Breast epithelium (tissue), 4 donors: Measurements from ENCODE around the gene SH2D2A. TPM values are rescaled to one million over a fixed set of nuclear protein-coding genes. Genes with fewer than 3 reads are reported as not detected.

Experiments
- DNase-seq, 2 donors: peaks; one replicate each; pipeline ENCODE4 v3.0.0-alpha.2; 2019; ENCODE audit warnings: low spot score in 2 of 2
- H3K27ac ChIP-seq, 2 donors: fragments of 200-600 bp; sonication (generic) in 1 of 2; one replicate each; pipeline ENCODE4 v1.5.1; 2016 to 2019; ENCODE audit warnings: mild to moderate bottlenecking in 1 of 2
- H3K27me3 ChIP-seq, 2 donors: fragments of 200-600 bp; sonication (generic) in 1 of 2; one replicate each; pipeline versions ENCODE4 v1.5.1 to v1.6.0; 2017 to 2019; ENCODE audit warnings: control low read depth in 1 of 2, mild to moderate bottlenecking in 1 of 2
- H3K36me3 ChIP-seq: fragments of 200-600 bp; one replicate; pipeline ENCODE4 v1.5.1; 2019
- H3K4me1 ChIP-seq, 2 donors: fragments of 200-600 bp; sonication (generic); one replicate each; pipeline ENCODE4 v1.5.1; 2016 to 2019; ENCODE audit warnings: control low read depth in 1 of 2
- H3K4me3 ChIP-seq, 3 donors: fragments of 200-600 bp; sonication (generic); 1 replicate in 2 of 3; 2 replicates in 1 of 3; pipeline ENCODE4 v1.5.1; 2016 to 2019; ENCODE audit warnings: mild to moderate bottlenecking in 3 of 3, moderate library complexity in 2 of 3
- H3K9me3 ChIP-seq, 2 donors: fragments of 200-600 bp; sonication (generic) in 1 of 2; one replicate each; pipeline ENCODE4 v1.5.1; 2016 to 2019; ENCODE audit warnings: control low read depth in 1 of 2
- CTCF ChIP-seq, 3 donors: fragments of 450-650 bp; IDR thresholded peaks; one replicate each; pipeline ENCODE4 v1.5.1; 2016 to 2017; ENCODE audit warnings: antibody characterized with exemption in 3 of 3, mild to moderate bottlenecking in 3 of 3, moderate library complexity in 3 of 3
- POLR2A ChIP-seq: fragments of 450-650 bp; IDR thresholded peaks from one replicate; pipeline ENCODE4 v1.6.1; 2016; ENCODE audit warnings: antibody characterized with exemption, mild to moderate bottlenecking, moderate library complexity
- POLR2AphosphoS5 ChIP-seq, 3 donors: sonication (generic); formaldehyde crosslinking; IDR thresholded peaks; one replicate each; pipeline ENCODE4 v1.6.1; 2017; ENCODE audit warnings: antibody characterized with exemption in 3 of 3
- intact Hi-C: fragments of 100-400 bp; cut with DNase I; formaldehyde crosslinking; loops from one replicate; pipeline ENCODE4 v1.15.1; 2023; ENCODE audit warnings: low total_unique reads
- total RNA-seq, 3 donors: library from RNA; depleted of rRNA; stranded (reverse); fragments of >200 nt; gene quantifications; one replicate each; pipeline ENCODE4 v1.1.0, GENCODE V29; 2016

The SH2D2A gene
- total RNA-seq, 3 donors from 2014 or later = 4.6 to 5.4 TPM; not detected in 1

- intact Hi-C loops = loop anchor here (10.0 kb wide), 1 partner anchor 1052 kb away; no protein-coding TSS in a partner anchor
- TF ChIP-seq CTCF (IDR thresholded peaks at IDR 0.05) (no peak), POLR2A (no peak), POLR2AphosphoS5 (IDR thresholded peaks at IDR 0.05) (no peak)
- Histone ChIP-seq H3K36me3 (no peaks in the 10 kb centered on the region), H3K27ac (no peak overlapping the region), H3K4me1 (no peaks in the 10 kb centered on the region), H3K27me3 (no peaks in the 10 kb centered on the region), H3K4me3 (no peak overlapping the region), H3K9me3 (no peaks in the 10 kb centered on the region)
- DNase-seq = no peak
These were observed 30.0 kb downstream of the SH2D2A start for GRCh38 chr1:156786640-156787039.

GRCh38 chr1:156785458-156785857 is 31.2 kb downstream of the SH2D2A start:
- no peak for DNase-seq
- no peaks in the 10 kb centered on the region for H3K36me3 ChIP-seq
- intact Hi-C loops = loop anchor here (10.0 kb wide), 1 partner anchor 1051 kb away; no protein-coding TSS in a partner anchor
- H3K27ac ChIP-seq = no peak overlapping the region
- H3K4me3 ChIP-seq = no peak overlapping the region
- TF ChIP-seq POLR2A (no peak), CTCF (IDR thresholded peaks at IDR 0.05) (no peak), POLR2AphosphoS5 (IDR thresholded peaks at IDR 0.05) (no peak)
- H3K4me1 ChIP-seq = no peaks in the 10 kb centered on the region
- H3K27me3 ChIP-seq = no peaks in the 10 kb centered on the region
- no peaks in the 10 kb centered on the region for H3K9me3 ChIP-seq

- H3K27me3 ChIP-seq = no peaks in the 10 kb centered on the region
- H3K9me3 ChIP-seq = no peaks in the 10 kb centered on the region
- H3K27ac ChIP-seq = no peak overlapping the region
- no peak overlapping the region for H3K4me3 ChIP-seq
- H3K4me1 ChIP-seq = peaks cover 0 to 6% of the 10 kb centered on the region in 2 donors
- no peaks in the 10 kb centered on the region for H3K36me3 ChIP-seq
- no peak for DNase-seq
- TF ChIP-seq POLR2A = no peak
- intact Hi-C loops = loop anchor here (10.0 kb wide), 1 partner anchor 1047 kb away; no protein-coding TSS in a partner anchor
These were observed 35.0 kb downstream of the SH2D2A start for GRCh38 chr1:156781585-156782186.

GRCh38 chr1:156777573-156777972 is 39.1 kb downstream of the SH2D2A start:
- intact Hi-C loops = no loop called here
- Histone ChIP-seq H3K27me3 (no peaks in the 10 kb centered on the region), H3K4me3 (no peak overlapping the region), H3K27ac (no peak overlapping the region), H3K9me3 (no peaks in the 10 kb centered on the region), H3K36me3 (no peaks in the 10 kb centered on the region), H3K4me1 (peaks cover 0 to 6% of the 10 kb centered on the region in 2 donors)
- TF ChIP-seq CTCF (IDR thresholded peaks at IDR 0.05) = no peak
- no peak for TF ChIP-seq POLR2AphosphoS5 (IDR thresholded peaks at IDR 0.05)
- TF ChIP-seq POLR2A = no peak
- DNase-seq = no peak

GRCh38 chr1:156776942-156777341 is 39.7 kb downstream of the SH2D2A start:
- DNase-seq = no peak
- Histone ChIP-seq H3K9me3 (no peaks in the 10 kb centered on the region), H3K4me1 (peaks cover 0 to 6% of the 10 kb centered on the region in 2 donors), H3K27me3 (no peaks in the 10 kb centered on the region), H3K4me3 (no peak overlapping the region), H3K27ac (no peak overlapping the region), H3K36me3 (no peaks in the 10 kb centered on the region)
- no peak for TF ChIP-seq POLR2A
- no peak for TF ChIP-seq POLR2AphosphoS5 (IDR thresholded peaks at IDR 0.05)
- no peak for TF ChIP-seq CTCF (IDR thresholded peaks at IDR 0.05)
- intact Hi-C loops = no loop called here
